Middle frontal gyrus (tissue), 1 donor: Measurements from ENCODE around the gene ZSWIM5.
"Not testable (repeated sequence)": the region's sequence is repeated elsewhere in the genome, so short reads cannot be mapped to it uniquely, and the experiment has no call there.

Experiments
- DNase-seq: peaks from one replicate; pipeline ENCODE4 v3.0.0-alpha.2; 2015; ENCODE audit warnings: low spot score; ENCODE audit errors: extremely low spot score

Gene ZSWIM5

GRCh38 chr1:45148209-45148825 lies 58.1 kb downstream of the ZSWIM5 start:
- DNase-seq = no peak

DNA sequence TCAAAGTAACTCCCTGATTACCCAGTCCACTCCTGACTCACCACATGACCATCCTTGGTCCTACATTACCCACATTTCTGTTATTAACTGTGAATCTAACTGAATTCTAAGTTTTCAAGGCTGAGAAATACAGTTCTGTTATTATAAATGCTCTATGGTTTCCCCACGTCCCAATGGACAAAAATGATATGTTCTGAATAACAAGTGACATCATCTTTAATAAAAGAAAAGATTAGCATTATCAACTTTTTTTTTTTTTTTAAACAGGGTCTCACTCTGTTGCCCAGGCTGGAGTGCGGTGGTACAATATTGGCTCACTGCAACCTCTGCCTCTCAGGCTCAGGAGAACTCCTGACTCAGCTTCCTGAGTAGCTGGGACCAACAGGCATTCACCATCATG lies 59.6 kb downstream of the ZSWIM5 start:
- no peak for DNase-seq

- DNase-seq = no peak
Measured at GRCh38 chr1:45141247-45142003, 65.0 kb downstream of the ZSWIM5 start.

DNA sequence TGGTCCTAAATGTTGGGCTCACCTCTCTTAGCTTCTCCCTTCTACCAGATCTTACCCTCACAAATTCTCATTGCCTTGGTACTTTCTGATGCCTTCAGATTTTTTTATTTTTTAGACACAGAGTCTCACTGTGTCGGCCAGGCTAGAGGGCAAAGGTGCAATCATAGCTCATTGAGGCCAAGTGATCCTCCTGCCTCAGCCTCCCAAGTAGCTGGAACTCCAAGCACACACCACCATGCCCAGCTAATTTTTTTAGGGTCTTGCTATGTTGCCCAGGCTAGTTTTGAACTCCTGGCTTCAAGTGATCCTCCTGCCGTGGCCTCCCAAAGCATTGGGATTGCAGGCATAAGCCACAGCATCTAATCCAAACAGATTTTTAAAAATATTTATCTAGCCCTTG lies 69.4 kb downstream of the ZSWIM5 start:
- no peak for DNase-seq

DNA sequence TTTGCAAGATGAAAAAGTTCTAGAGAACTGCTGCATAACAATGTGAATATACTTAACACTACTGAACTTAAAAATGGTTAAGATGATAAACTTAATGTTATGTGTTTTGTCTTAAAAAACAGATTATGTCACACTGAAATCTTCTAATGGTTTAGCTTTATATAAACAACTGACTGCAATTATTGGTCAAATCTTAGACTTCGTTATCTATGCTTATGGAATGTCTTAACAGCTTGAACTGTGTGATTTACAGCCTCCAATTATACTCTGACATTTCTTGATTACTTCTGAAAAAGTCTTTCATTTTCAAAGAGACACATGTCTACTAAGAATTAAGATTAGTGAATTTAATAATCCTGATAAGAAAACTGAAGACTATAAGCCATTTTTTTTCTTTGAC lies 71.1 kb downstream of the ZSWIM5 start:
- no peak for DNase-seq

DNA sequence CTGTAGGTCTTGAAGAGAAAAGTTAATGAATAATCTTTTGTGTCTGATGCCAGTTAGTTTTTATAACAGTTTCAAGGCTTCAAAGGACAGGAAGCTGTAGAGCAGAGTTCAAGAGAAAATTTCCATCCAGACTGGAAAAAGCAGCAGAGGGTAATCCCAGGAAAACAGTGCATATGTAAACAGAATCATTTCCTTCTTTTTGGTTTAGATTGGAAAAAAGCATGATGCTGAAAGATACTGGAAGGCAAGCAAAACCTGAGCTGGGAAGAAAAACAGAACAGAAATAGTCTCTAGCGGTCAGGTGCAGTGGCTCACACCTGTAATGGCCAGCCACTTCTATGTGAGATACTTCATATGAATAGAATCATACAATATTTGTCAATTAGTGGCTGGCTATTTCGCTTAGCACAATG lies 71.9 kb downstream of the ZSWIM5 start:
- DNase-seq = no peak

- DNase-seq = not testable (repeated sequence)
Measured at GRCh38 chr1:45132719-45133118, 73.7 kb downstream of the ZSWIM5 start.

- no peak for DNase-seq
Measured at GRCh38 chr1:45123358-45123757, 83.0 kb downstream of the ZSWIM5 start.

DNA sequence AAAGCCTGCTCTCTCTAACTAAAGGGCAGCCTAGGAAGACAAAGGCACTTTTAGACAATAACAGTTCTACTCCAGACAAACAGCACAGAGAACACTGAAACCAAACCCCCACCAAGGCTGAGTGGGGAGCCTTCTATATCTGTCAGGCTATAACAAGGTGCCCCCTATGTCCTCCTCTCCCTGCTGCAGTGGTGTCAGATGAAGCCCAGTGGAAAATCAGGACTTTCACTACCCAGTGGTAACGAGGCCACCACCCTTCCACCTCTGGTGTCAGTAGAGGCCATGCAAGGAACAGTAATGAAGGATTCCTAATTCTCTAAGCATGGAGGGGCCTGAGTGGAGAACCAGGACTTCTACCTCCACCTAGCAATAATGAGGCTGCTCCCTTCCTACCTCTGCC lies 83.7 kb downstream of the ZSWIM5 start:
- no peak for DNase-seq

DNA sequence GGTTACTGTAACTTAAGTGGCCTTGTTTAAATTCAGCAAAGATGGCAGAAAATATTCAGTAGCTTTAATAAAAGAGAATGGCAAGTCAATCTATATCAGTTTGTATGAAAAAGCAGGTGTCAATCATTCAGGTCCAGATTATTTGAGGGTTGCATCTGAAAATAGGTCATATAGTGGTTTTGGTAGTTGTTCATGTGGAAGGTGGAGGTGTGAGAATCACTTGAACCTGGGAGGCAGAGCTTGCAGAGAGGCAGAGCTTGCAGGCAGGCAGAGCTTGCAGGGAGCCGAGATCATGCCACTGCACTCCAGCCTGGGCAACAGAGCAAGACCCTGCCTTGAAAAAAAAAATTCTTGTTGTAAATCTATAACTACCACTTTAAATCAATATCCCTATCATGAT lies 88.6 kb downstream of the ZSWIM5 start:
- no peak for DNase-seq

DNA sequence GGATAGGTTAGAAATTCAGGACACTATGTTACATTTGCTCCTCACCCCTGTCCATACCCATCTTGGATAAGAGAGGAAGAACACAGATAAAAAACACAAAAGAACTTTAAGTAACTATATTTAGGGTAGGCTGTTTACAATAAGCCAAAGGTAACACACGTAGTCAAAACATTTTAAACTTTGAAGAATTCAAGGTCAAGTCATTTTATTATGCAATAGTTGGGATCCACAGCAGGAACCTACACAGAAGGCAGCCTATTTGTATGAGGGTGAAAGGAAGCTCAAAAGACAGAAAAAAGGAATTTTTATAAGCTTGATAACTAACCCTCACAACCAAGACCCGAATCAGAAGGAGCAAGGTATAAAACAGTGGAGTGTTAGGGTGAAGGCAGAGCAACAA lies 89.6 kb downstream of the ZSWIM5 start:
- DNase-seq = no peak

DNA sequence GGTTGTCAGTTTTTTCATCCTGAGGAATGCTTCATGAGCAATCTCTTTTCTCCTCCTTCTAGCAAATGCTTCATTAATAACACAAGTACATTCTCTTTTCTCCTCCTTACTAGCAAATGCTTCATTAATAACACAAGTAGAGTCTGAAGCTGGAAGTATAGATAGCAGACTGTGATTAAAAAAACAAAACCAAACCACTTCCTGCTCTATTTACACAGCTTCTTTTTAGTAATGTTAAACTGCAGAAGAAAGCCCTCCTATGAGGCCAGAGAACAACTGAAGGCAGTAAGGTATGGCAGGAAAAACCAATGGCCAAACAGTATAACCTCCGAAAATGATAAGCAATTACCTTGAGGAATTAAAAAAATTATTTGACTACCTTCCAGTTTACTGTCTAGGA lies 90.1 kb downstream of the ZSWIM5 start:
- DNase-seq = no peak

DNA sequence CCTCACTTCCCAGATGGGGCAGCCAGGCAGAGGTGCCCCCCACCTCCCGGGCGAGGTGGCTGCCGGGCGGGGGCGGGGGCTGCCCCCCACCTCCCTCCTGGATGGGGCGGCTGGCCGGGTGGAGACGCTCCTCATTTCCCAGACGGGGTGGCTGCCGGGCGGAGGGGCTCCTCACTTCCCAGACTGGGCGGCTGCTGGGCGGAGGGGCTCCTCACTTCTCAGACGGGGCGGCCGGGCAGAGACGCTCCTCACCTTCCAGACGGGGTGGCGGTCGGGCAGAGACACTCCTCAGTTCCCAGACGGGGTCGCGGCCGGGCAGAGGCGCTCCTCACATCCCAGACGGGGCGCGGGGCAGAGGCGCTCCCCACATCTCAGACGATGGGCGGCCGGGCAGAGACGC lies 91.2 kb downstream of the ZSWIM5 start:
- not testable (repeated sequence) for DNase-seq

DNA sequence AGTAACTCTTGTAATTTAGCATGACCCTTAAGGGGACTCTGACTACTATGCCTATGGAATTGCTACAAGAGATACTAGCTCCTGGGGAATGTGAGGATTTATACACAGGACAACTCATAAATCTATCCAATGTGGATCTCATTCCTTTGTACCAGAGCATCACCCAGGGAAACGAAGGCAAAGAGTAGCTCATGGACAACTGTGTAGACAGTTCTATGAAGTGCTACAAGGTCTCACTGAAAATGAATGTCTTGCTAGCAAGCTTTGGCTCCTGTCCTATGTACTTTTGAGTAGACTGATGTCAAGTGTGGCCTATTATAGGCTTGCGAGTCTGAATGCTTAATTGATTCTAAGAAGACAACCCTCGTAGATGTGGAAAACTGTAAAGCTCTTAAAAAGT lies 93.7 kb downstream of the ZSWIM5 start:
- DNase-seq = no peak

GRCh38 chr1:45111239-45111638 lies 95.2 kb downstream of the ZSWIM5 start:
- no peak for DNase-seq

- no peak for DNase-seq
Measured at GRCh38 chr1:45107782-45108181, 98.6 kb downstream of the ZSWIM5 start.

GRCh38 chr1:45106864-45107263 lies 99.5 kb downstream of the ZSWIM5 start:
- DNase-seq = not testable (repeated sequence)

GRCh38 chr1:45106156-45106545 lies 100.3 kb downstream of the ZSWIM5 start:
- DNase-seq = not testable (repeated sequence)

- not testable (repeated sequence) for DNase-seq
Measured at GRCh38 chr1:45105486-45106155, 100.8 kb downstream of the ZSWIM5 start.

GRCh38 chr1:45103534-45103933 lies 102.9 kb downstream of the ZSWIM5 start:
- DNase-seq = no peak

DNA sequence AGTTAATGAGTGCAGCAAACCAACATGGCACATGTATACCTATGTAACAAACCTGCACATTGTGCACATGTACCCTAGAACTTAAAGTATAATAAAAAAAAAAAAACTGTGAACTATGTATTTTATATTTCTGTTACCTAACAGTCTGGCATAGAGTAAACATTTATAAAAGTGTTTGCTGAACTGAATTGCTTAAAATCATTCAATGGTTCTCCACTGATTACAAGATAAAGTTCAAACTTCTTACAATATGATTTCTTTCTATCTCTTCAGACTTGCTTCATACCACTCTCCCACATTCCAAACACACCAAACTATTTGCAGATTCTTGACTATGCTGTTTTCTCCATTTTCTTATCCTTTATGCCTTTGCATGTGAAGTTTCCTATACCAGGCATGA lies 104.5 kb downstream of the ZSWIM5 start:
- no peak for DNase-seq

DNA sequence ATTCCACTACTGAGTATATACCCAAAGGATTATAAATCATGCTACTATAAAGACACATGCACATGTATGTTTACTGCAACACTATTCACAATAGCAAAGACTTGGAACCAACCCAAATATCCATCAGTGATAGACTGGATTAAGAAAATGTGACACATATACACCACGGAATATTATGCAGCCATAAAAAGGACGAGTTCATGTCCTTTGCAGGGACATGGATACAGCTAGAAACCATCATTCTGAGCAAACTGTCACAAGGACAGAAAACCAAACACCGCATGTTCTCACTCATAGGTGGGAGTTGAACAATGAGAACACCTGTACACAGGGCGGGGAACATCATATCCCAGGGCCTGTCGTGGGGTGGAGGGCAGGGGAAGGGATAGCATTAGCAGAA lies 104.9 kb downstream of the ZSWIM5 start:
- not testable (repeated sequence) for DNase-seq

GRCh38 chr1:45097944-45098343 lies 108.5 kb downstream of the ZSWIM5 start:
- no peak for DNase-seq
